ENCODE measurements around the gene NAPA.

The NAPA gene

GRCh38 chr19:47507012-47507411 lies 7.9 kb downstream of the NAPA start:
- TF ChIP-seq CTCF (conservative IDR thresholded peaks at IDR 0.05; ENCODE audit: control insufficient read depth, insufficient read depth, low read depth, low read length) = no peak
- DNase-seq (ENCODE audit: low read depth) = no peak
- no peak overlapping the region for H3K4me3 ChIP-seq (ENCODE audit: control insufficient read depth, low read depth, low read length)

- DNase-seq (ENCODE audit: low read depth) = no peak
- no peak for TF ChIP-seq CTCF (conservative IDR thresholded peaks at IDR 0.05; ENCODE audit: control insufficient read depth, insufficient read depth, low read depth, low read length)
- no peak overlapping the region for H3K4me3 ChIP-seq (ENCODE audit: control insufficient read depth, low read depth, low read length)
Measured at GRCh38 chr19:47506459-47506858, 8.4 kb downstream of the NAPA start.

- no peak for TF ChIP-seq CTCF (conservative IDR thresholded peaks at IDR 0.05; ENCODE audit: control insufficient read depth, insufficient read depth, low read depth, low read length)
- no peak for DNase-seq (ENCODE audit: low read depth)
- no peak overlapping the region for H3K4me3 ChIP-seq (ENCODE audit: control insufficient read depth, low read depth, low read length)
Measured at GRCh38 chr19:47505506-47505905, 9.4 kb downstream of the NAPA start.

- no peak overlapping the region for H3K4me3 ChIP-seq (ENCODE audit: control insufficient read depth, low read depth, low read length)
- no peak for TF ChIP-seq CTCF (conservative IDR thresholded peaks at IDR 0.05; ENCODE audit: control insufficient read depth, insufficient read depth, low read depth, low read length)
- no peak for DNase-seq (ENCODE audit: low read depth)
Measured at GRCh38 chr19:47503826-47504150, 11.1 kb downstream of the NAPA start.

GRCh38 chr19:47503130-47503825 lies 11.6 kb downstream of the NAPA start:
- H3K4me3 ChIP-seq (ENCODE audit: control insufficient read depth, low read depth, low read length) = no peak overlapping the region
- DNase-seq (ENCODE audit: low read depth) = no peak
- no peak for TF ChIP-seq CTCF (conservative IDR thresholded peaks at IDR 0.05; ENCODE audit: control insufficient read depth, insufficient read depth, low read depth, low read length)

GRCh38 chr19:47499863-47500830 lies 14.7 kb downstream of the NAPA start:
- no peak for TF ChIP-seq CTCF (conservative IDR thresholded peaks at IDR 0.05; ENCODE audit: control insufficient read depth, insufficient read depth, low read depth, low read length)
- no peak for DNase-seq (ENCODE audit: low read depth)
- H3K4me3 ChIP-seq (ENCODE audit: control insufficient read depth, low read depth, low read length) = no peak overlapping the region

All from fibroblast of mammary gland (primary cell).